Keratinocyte (primary cell): Measurements from ENCODE around the gene GPBAR1.

ENCODE experiments used
- CTCF ChIP-seq, 3 experiments: IDR thresholded peaks in 1 of 3; conservative IDR thresholded peaks in 1 of 3; optimal IDR thresholded peaks in 1 of 3; 2 replicates in 2 of 3; 3 replicates in 1 of 3; pipeline versions ENCODE3 to v1.5.1; 2011; ENCODE audit warnings: low read length in 3 of 3, mild to moderate bottlenecking in 3 of 3, moderate library complexity in 2 of 3, control low read depth in 1 of 3, inconsistent platforms in 1 of 3; ENCODE audit not compliant: insufficient read depth in 2 of 3; ENCODE audit errors: extremely low read depth in 1 of 3
- EZH2 ChIP-seq: IDR thresholded peaks from one replicate; pipeline ENCODE4 v1.6.1; 2012; ENCODE audit warnings: inconsistent platforms, mild to moderate bottlenecking, low read length, moderate library complexity

GRCh38 chr2:218238887-218239286, 21.9 kb upstream of the GPBAR1 start:
- TF ChIP-seq CTCF (optimal IDR thresholded peaks at IDR 0.05 in 1 of 3, IDR thresholded peaks at IDR 0.05 in 1 of 3, conservative IDR thresholded peaks at IDR 0.05 in 1 of 3; ENCODE audit: extremely low read depth in 1 of 3, insufficient read depth in 2 of 3, low read length in 3 of 3) (no peak), EZH2 (no peak)
